H1 (cell line): ENCODE results near the gene DUS4L. TPM values are rescaled to one million over a fixed set of nuclear protein-coding genes. Genes with fewer than 3 reads are reported as not detected.

ENCODE experiments used
- CTCF ChIA-PET: fragments of 300-600 bp; sonication (Branson Sonifier 250); formaldehyde crosslinking; loops from one replicate; lab custom pipeline; 2021; ENCODE audit not compliant: partially characterized antibody; lab: Charles Lee
- POLR2A ChIA-PET: fragments of 300-600 bp; sonication (Branson Sonifier 250); formaldehyde crosslinking; loops from one replicate; lab custom pipeline; 2021; ENCODE audit warnings: inconsistent platforms; ENCODE audit not compliant: partially characterized antibody; lab: Charles Lee
- DNase-seq, 2 experiments: peaks; one replicate each; pipeline versions ENCODE4 v3.0.0 to v3.0.0-alpha.2; 2010 to 2022; ENCODE audit warnings: low spot score in 2 of 2, low read depth in 1 of 2, mixed read lengths in 1 of 2
- FAIRE-seq: peaks from 2 replicates; lab custom pipeline; 2011; peaks lifted over from hg19 to GRCh38; lab: Jason Lieb, UNC
- H2AFZ ChIP-seq: 2 replicates; pipeline ENCODE4 v1.8.1; 2012; ENCODE audit warnings: low read length, inconsistent platforms
- H2AK5ac ChIP-seq: 2 replicates; pipeline ENCODE4 v1.6.1; 2013; ENCODE audit warnings: low read depth, low read length
- H2BK120ac ChIP-seq: replicated peaks from 2 replicates; pipeline ENCODE3; 2013; ENCODE audit warnings: low read depth, low read length, inconsistent platforms
- H2BK12ac ChIP-seq: 2 replicates; pipeline ENCODE4 v1.6.1; 2013; ENCODE audit warnings: low read depth, low read length
- H2BK15ac ChIP-seq: 2 replicates; pipeline ENCODE4 v1.6.1; 2013; ENCODE audit warnings: low read length
- H2BK20ac ChIP-seq: 2 replicates; pipeline ENCODE4 v1.6.1; 2013; ENCODE audit warnings: low read length
- H2BK5ac ChIP-seq: 2 replicates; pipeline ENCODE4 v1.6.1; 2013; ENCODE audit warnings: low read depth, low read length
- H3K14ac ChIP-seq: 2 replicates; pipeline ENCODE4 v1.6.1; 2013; ENCODE audit warnings: inconsistent platforms; ENCODE audit not compliant: insufficient read length
- H3K18ac ChIP-seq: 2 replicates; pipeline ENCODE4 v1.6.1; 2013; ENCODE audit warnings: low read length; ENCODE audit errors: extremely low read depth
- H3K23ac ChIP-seq: 2 replicates; pipeline ENCODE4 v1.6.1; 2013; ENCODE audit warnings: inconsistent platforms; ENCODE audit not compliant: insufficient read length
- H3K23me2 ChIP-seq: 2 replicates; pipeline ENCODE4 v1.6.1; 2013; ENCODE audit warnings: low read depth, low read length
- H3K27ac ChIP-seq: 2 replicates; pipeline ENCODE4 v1.6.1; 2011; ENCODE audit warnings: low read depth, low read length, inconsistent platforms
- H3K27me3 ChIP-seq, 4 experiments: replicated peaks in 1 of 4; 1 replicate in 1 of 4; 2 replicates in 3 of 4; pipeline versions ENCODE4 v1.6.1 to v1.8.1; 2011 to 2013; ENCODE audit warnings: low read length in 3 of 4, mild to moderate bottlenecking in 3 of 4, inconsistent platforms in 2 of 4, mixed read lengths in 2 of 4, moderate library complexity in 1 of 4; ENCODE audit not compliant: control insufficient read depth in 3 of 4, insufficient read depth in 3 of 4; ENCODE audit errors: extremely low read depth in 1 of 4
- H3K36me3 ChIP-seq, 4 experiments: 2 replicates each; pipeline versions ENCODE4 v1.6.1 to v1.8.1; 2011 to 2013; ENCODE audit warnings: mild to moderate bottlenecking in 4 of 4, low read length in 3 of 4, moderate library complexity in 2 of 4, control low read depth in 1 of 4, inconsistent platforms in 1 of 4; ENCODE audit not compliant: insufficient read depth in 4 of 4, control insufficient read depth in 2 of 4
- H3K4ac ChIP-seq: replicated peaks from 2 replicates; pipeline ENCODE3; 2013; ENCODE audit warnings: low read length, low read depth, mixed read lengths, inconsistent platforms; ENCODE audit not compliant: insufficient read length
- H3K4me1 ChIP-seq, 4 experiments: replicated peaks in 1 of 4; 1 replicate in 1 of 4; 2 replicates in 3 of 4; pipeline versions ENCODE4 v1.6.1 to v1.8.1; 2011 to 2013; ENCODE audit warnings: low read length in 3 of 4, inconsistent platforms in 2 of 4, mixed read lengths in 1 of 4; ENCODE audit not compliant: insufficient read depth in 4 of 4, control insufficient read depth in 3 of 4
- H3K4me2 ChIP-seq, 2 experiments: 2 replicates each; pipeline versions ENCODE4 v1.6.1 to v1.8.1; 2011 to 2013; ENCODE audit warnings: low read depth in 2 of 2, low read length in 2 of 2, control low read depth in 1 of 2, inconsistent platforms in 1 of 2, mild to moderate bottlenecking in 1 of 2; ENCODE audit not compliant: insufficient read depth in 1 of 2
- H3K4me3 ChIP-seq, 4 experiments: fragments of 200-600, 300-600 bp in 1 of 4; sonication (generic), shearing (Covaris generic), sonication (Bioruptor Twin) in 1 of 4; 2 replicates each; pipeline versions ENCODE4 v1.5.1 to v1.8.1; 2011 to 2016; ENCODE audit warnings: low read length in 4 of 4, low read depth in 3 of 4, control low read depth in 2 of 4, inconsistent platforms in 2 of 4, mild to moderate bottlenecking in 2 of 4, mixed read lengths in 1 of 4, moderate library complexity in 1 of 4; ENCODE audit not compliant: insufficient read depth in 2 of 4; ENCODE audit errors: extremely low read depth in 1 of 4
- H3K56ac ChIP-seq: replicated peaks from 2 replicates; pipeline ENCODE3; 2013; ENCODE audit warnings: low read depth, mild to moderate bottlenecking, mixed read lengths, low read length, inconsistent platforms; ENCODE audit not compliant: insufficient read length
- H3K79me1 ChIP-seq: 2 replicates; pipeline ENCODE4 v1.6.1; 2013; ENCODE audit warnings: low read depth, low read length, control low read depth
- H3K79me2 ChIP-seq, 2 experiments: 2 replicates each; pipeline versions ENCODE4 v1.6.1 to v1.8.1; 2012 to 2013; ENCODE audit warnings: low read length in 2 of 2, mild to moderate bottlenecking in 2 of 2, inconsistent platforms in 1 of 2; ENCODE audit not compliant: insufficient read depth in 2 of 2, control insufficient read depth in 1 of 2
- H3K9ac ChIP-seq, 4 experiments: replicated peaks in 1 of 4; 1 replicate in 1 of 4; 2 replicates in 3 of 4; pipeline versions ENCODE4 v1.6.1 to v1.8.1; 2011 to 2013; ENCODE audit warnings: low read depth in 3 of 4, low read length in 3 of 4, control low read depth in 2 of 4, mild to moderate bottlenecking in 2 of 4, moderate library complexity in 2 of 4, inconsistent platforms in 1 of 4; ENCODE audit errors: extremely low read depth in 1 of 4
- H3K9me3 ChIP-seq, 2 experiments: 2 replicates each; pipeline versions ENCODE4 v1.6.1 to v1.8.1; 2012 to 2013; ENCODE audit warnings: mild to moderate bottlenecking in 2 of 2, moderate library complexity in 2 of 2, control low read depth in 1 of 2, inconsistent platforms in 1 of 2, low read depth in 1 of 2, low read length in 1 of 2, mixed read lengths in 1 of 2; ENCODE audit not compliant: insufficient read depth in 2 of 2
- H4K20me1 ChIP-seq, 2 experiments: replicated peaks in 1 of 2; 2 replicates each; pipeline versions ENCODE3 to v1.8.1; 2011 to 2013; ENCODE audit warnings: inconsistent platforms in 2 of 2, low read length in 2 of 2, mild to moderate bottlenecking in 1 of 2; ENCODE audit not compliant: insufficient read depth in 2 of 2, control insufficient read depth in 1 of 2
- H4K5ac ChIP-seq: 2 replicates; pipeline ENCODE4 v1.6.1; 2013; ENCODE audit warnings: low read length, low read depth, mixed read lengths, inconsistent platforms; ENCODE audit not compliant: insufficient read length
- H4K8ac ChIP-seq: 2 replicates; pipeline ENCODE4 v1.8.0; 2013; ENCODE audit warnings: mild to moderate bottlenecking, moderate library complexity, low read length, inconsistent platforms; ENCODE audit not compliant: insufficient read depth; ENCODE audit errors: extremely low read depth
- H4K91ac ChIP-seq: replicated peaks from 2 replicates; pipeline ENCODE3; 2013; ENCODE audit warnings: low read length, mixed read lengths, inconsistent platforms; ENCODE audit not compliant: insufficient read length
- BACH1 ChIP-seq: IDR thresholded peaks from 2 replicates; pipeline ENCODE4 v1.6.1; 2012; ENCODE audit warnings: low read length, improper control_type of control experiment
- CHD2 ChIP-seq: IDR thresholded peaks from 2 replicates; pipeline ENCODE4 v1.6.1; 2012; ENCODE audit warnings: low read length, improper control_type of control experiment
- EP300 ChIP-seq, 2 experiments: IDR thresholded peaks; 1 replicate in 1 of 2; 2 replicates in 1 of 2; pipeline ENCODE4 v1.6.1; 2011 to 2012; ENCODE audit warnings: low read depth in 2 of 2, low read length in 2 of 2, mild to moderate bottlenecking in 2 of 2, borderline replicate concordance in 1 of 2, inconsistent platforms in 1 of 2, moderate library complexity in 1 of 2
- HDAC6 ChIP-seq: IDR thresholded peaks from one replicate; pipeline ENCODE4 v1.7.1; 2012; ENCODE audit warnings: low read depth, mild to moderate bottlenecking, inconsistent platforms, low read length, moderate library complexity
- JUND ChIP-seq: IDR thresholded peaks from 2 replicates; pipeline ENCODE4 v1.6.1; 2011; ENCODE audit warnings: mild to moderate bottlenecking, improper control_type of control experiment, low read length
- KDM1A ChIP-seq: fragments of 200-600, 300-600 bp; sonication (generic); IDR thresholded peaks from 2 replicates; pipeline ENCODE4 v1.7.1; 2016; ENCODE audit warnings: mild to moderate bottlenecking, low read length, borderline replicate concordance
- POLR2A ChIP-seq, 2 experiments: IDR thresholded peaks; 1 replicate in 1 of 2; 2 replicates in 1 of 2; pipeline ENCODE4 v1.6.1; 2011; ENCODE audit warnings: low read depth in 2 of 2, low read length in 2 of 2, mild to moderate bottlenecking in 2 of 2; ENCODE audit errors: control extremely low read depth in 1 of 2
- SP1 ChIP-seq: IDR thresholded peaks from 2 replicates; pipeline ENCODE4 v1.6.1; 2011; ENCODE audit warnings: low read depth, low read length
- TAF1 ChIP-seq: IDR thresholded peaks from 2 replicates; pipeline ENCODE4 v1.6.1; 2011; ENCODE audit warnings: mild to moderate bottlenecking, low read depth, low read length
- TAF7 ChIP-seq: optimal IDR thresholded peaks from 2 replicates; pipeline ENCODE3; 2011; ENCODE audit warnings: low read depth, mild to moderate bottlenecking, inconsistent platforms, low read length, moderate library complexity, borderline replicate concordance
- TEAD4 ChIP-seq: IDR thresholded peaks from 2 replicates; pipeline ENCODE4 v1.6.1; 2012; ENCODE audit warnings: low read depth, low read length, inconsistent platforms, mixed read lengths
- YY1 ChIP-seq: IDR thresholded peaks from 2 replicates; pipeline ENCODE4 v1.6.1; 2011; ENCODE audit warnings: low read depth, mild to moderate bottlenecking, low read length
- WGBS, 2 experiments: shearing (Covaris generic) in 1 of 2; methylation state at CpG; one replicate each; pipeline versions ENCODE4 v1.1.6 to v1.1.7; 2013 to 2015; ENCODE audit warnings: low lambda C conversion rate in 2 of 2, mixed read lengths in 2 of 2, inconsistent platforms in 1 of 2, low coverage in 1 of 2, missing lambda C conversion rate in 1 of 2; ENCODE audit not compliant: insufficient replicate concordance in 2 of 2, insufficient coverage in 1 of 2, insufficient read length in 1 of 2; ENCODE audit errors: extremely low coverage in 1 of 2, missing lambda C conversion rate in 1 of 2; 5-methylcytosine and 5-hydroxymethylcytosine counted together
- polyA plus RNA-seq, 7 experiments: library from polyadenylated mRNA; depleted of rRNA in 3 of 7; stranded (reverse) in 5 of 7; unstranded in 2 of 7; fragments of >200 nt in 5 of 7; fragments of 200-250 nt in 2 of 7; gene quantifications; 1 replicate in 5 of 7; 2 replicates in 1 of 7; 4 replicates in 1 of 7; pipeline versions ENCODE4 v1.2.1 to v1.2.3, GENCODE V29; 2011 to 2013; ENCODE audit warnings: missing spikeins in 2 of 7, mixed read lengths in 2 of 7
- total RNA-seq: library from RNA; stranded (reverse); fragmentation: NEBNext Ultra II Directional; extraction: Animal tissue kit (Norgen Biotek cat#: 25700); gene quantifications from 2 replicates; pipeline ENCODE4 v1.2.1, GENCODE V29; 2021

The DUS4L gene
- total and polyA plus RNA-seq, 2 of the 8 experiments (the other 6 are each of a cell fraction or from before 2014, with no cell fraction given): 6.1 to 11.5 TPM

- 85% methylated on average over 5 of the region's 5 CpGs; no CpG with 5 or more reads in 1 of the 2 experiments for WGBS, 2 experiments
- no peak for FAIRE-seq
- no peak overlapping the region for H4K91ac ChIP-seq
- H3K14ac ChIP-seq: no peak overlapping the region
- no peaks in the 10 kb centered on the region for H3K27me3 ChIP-seq
- no peak overlapping the region for H2BK5ac ChIP-seq
- no peaks in the 10 kb centered on the region for H3K79me2 ChIP-seq
- no peak for TF ChIP-seq TAF1
- no peak for TF ChIP-seq SP1
- TF ChIP-seq BACH1: no peak
- TF ChIP-seq POLR2A (IDR thresholded peaks at IDR 0.05; ENCODE audit: control extremely low read depth in 1 of 2, low read depth in 2 of 2, low read length in 2 of 2): no peak
- no peak for TF ChIP-seq JUND
- TF ChIP-seq HDAC6: no peak
- TF ChIP-seq KDM1A: no peak
- no peak for TF ChIP-seq EP300 (IDR thresholded peaks at IDR 0.05; ENCODE audit: borderline replicate concordance in 1 of 2, low read depth in 2 of 2, low read length in 2 of 2)
- TF ChIP-seq CHD2: no peak
- no peak for TF ChIP-seq TAF7
- no peak for TF ChIP-seq TEAD4
- TF ChIP-seq YY1: no peak
- no peak overlapping the region for H2BK20ac ChIP-seq
- no peak overlapping the region for H2BK12ac ChIP-seq
- H2AFZ ChIP-seq: no peak overlapping the region
- H3K79me1 ChIP-seq: no peaks in the 10 kb centered on the region
- H3K4me2 ChIP-seq: no peak overlapping the region
- H2AK5ac ChIP-seq: no peak overlapping the region
- no peak overlapping the region for H4K8ac ChIP-seq
- DNase-seq: no peak
- no peak overlapping the region for H3K23ac ChIP-seq
- H2BK15ac ChIP-seq: no peak overlapping the region
- H3K18ac ChIP-seq: no peak overlapping the region
- no peak overlapping the region for H3K56ac ChIP-seq
- no peaks in the 10 kb centered on the region for H3K23me2 ChIP-seq
- POLR2A ChIA-PET: interaction anchor here (0.9 kb wide), 1 partner anchor 20 kb away, joined by 3 read pairs; no protein-coding TSS in a partner anchor
- H4K5ac ChIP-seq: no peak overlapping the region
- CTCF ChIA-PET: interaction anchor here (0.9 to 1.3 kb wide), 3 partner anchors 9 to 282 kb away, joined by 3 to 4 read pairs (median 3); no protein-coding TSS in a partner anchor
- no peak overlapping the region for H3K4ac ChIP-seq
- peaks cover 0 to 2% (median 0%) of the 10 kb centered on the region in 4 experiments; a peak in 1 of 7 replicates for H3K4me1 ChIP-seq
- H4K20me1 ChIP-seq: no peaks in the 10 kb centered on the region
- no peak overlapping the region for H3K9ac ChIP-seq
- no peaks in the 10 kb centered on the region for H3K9me3 ChIP-seq
- peaks cover 0 to 4% (median 0%) of the 10 kb centered on the region in 4 experiments; a peak in 2 of 8 replicates for H3K36me3 ChIP-seq
- no peak overlapping the region for H3K4me3 ChIP-seq
- H2BK120ac ChIP-seq: no peak overlapping the region
- no peak overlapping the region for H3K27ac ChIP-seq
Measured at GRCh38 chr7:107596881-107597581, 33.3 kb downstream of the DUS4L start.
